Prostate gland (tissue), 2 donors: ENCODE results near the gene FOXP4.

Experiments used
- POLR2A ChIP-seq: fragments of 450-650 bp; IDR thresholded peaks from one replicate; pipeline ENCODE4 v1.6.1; 2016; ENCODE audit warnings: antibody characterized with exemption, mild to moderate bottlenecking
- POLR2AphosphoS5 ChIP-seq: sonication (generic); formaldehyde crosslinking; IDR thresholded peaks from one replicate; pipeline ENCODE4 v1.6.1; 2017; ENCODE audit warnings: antibody characterized with exemption
- TF ChIP-seq, protein P1 (sequence below), 4 experiments: fragments of 200-600 bp in 2 of 4; fragments of 450-650 bp in 2 of 4; sonication (generic) in 2 of 4; IDR thresholded peaks; 1 replicate in 3 of 4; 2 replicates in 1 of 4; pipeline ENCODE4 v1.5.1; 2016 to 2019; ENCODE audit warnings: antibody characterized with exemption in 4 of 4, mild to moderate bottlenecking in 2 of 4, moderate library complexity in 2 of 4

DNA sequence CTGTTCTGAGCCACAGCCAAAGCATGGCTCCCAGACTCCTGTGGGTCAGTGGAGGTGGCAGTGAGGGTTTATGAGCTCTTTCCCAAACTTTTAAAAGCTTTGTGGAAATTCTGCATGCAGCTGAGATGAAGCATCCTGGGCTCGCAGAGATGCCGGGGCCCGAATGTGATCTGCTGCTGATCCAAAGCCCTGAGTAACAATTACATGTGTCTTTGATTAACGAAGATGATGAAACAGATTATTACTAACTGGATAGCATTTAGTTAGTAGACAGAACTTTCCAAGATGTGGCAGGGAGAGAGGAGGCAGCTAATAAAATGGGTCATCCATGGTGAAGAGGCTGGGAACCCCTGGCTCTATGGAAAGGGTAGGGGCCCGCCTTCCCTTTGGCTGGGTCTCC is 48.1 kb downstream of the FOXP4 start:
- TF ChIP-seq, protein P1, sequence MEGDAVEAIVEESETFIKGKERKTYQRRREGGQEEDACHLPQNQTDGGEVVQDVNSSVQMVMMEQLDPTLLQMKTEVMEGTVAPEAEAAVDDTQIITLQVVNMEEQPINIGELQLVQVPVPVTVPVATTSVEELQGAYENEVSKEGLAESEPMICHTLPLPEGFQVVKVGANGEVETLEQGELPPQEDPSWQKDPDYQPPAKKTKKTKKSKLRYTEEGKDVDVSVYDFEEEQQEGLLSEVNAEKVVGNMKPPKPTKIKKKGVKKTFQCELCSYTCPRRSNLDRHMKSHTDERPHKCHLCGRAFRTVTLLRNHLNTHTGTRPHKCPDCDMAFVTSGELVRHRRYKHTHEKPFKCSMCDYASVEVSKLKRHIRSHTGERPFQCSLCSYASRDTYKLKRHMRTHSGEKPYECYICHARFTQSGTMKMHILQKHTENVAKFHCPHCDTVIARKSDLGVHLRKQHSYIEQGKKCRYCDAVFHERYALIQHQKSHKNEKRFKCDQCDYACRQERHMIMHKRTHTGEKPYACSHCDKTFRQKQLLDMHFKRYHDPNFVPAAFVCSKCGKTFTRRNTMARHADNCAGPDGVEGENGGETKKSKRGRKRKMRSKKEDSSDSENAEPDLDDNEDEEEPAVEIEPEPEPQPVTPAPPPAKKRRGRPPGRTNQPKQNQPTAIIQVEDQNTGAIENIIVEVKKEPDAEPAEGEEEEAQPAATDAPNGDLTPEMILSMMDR (IDR thresholded peaks at IDR 0.05), result no peak
- TF ChIP-seq POLR2A (no peak), POLR2AphosphoS5 (no peak)
